Right ventricle myocardium superior (tissue), 1 donor: ENCODE measurements around the gene JMJD6. TPM values are rescaled to one million over a fixed set of nuclear protein-coding genes. Genes with fewer than 3 reads are reported as not detected.
"Not testable (repeated sequence)": the region's sequence is repeated elsewhere in the genome, so short reads cannot be mapped to it uniquely, and the experiment has no call there.

Experiments
- ATAC-seq: fragments of 200-7000 bp; cut with Tn5 transposase; one replicate; pipeline ENCODE4 v1.9.1; 2020; ENCODE audit warnings: mild to moderate bottlenecking; ENCODE audit not compliant: poor library complexity
- DNase-seq: peaks from one replicate; pipeline ENCODE4 v3.0.0-alpha.2; 2020
- intact Hi-C: fragments of 100-400 bp; cut with DNase I; formaldehyde crosslinking; loops from one replicate; pipeline ENCODE4 v1.11.2; 2022
- total RNA-seq: library from RNA; stranded (reverse); fragmentation: NEBNext Ultra II Directional; extraction: Animal tissue kit (Norgen Biotek cat#: 25700); gene quantifications from one replicate; pipeline ENCODE4 v1.2.1, GENCODE V29; 2021
- donor health status: DM: no; HTN: yes; CAD: no; lungs with severe emphysema.

The JMJD6 gene
- total RNA-seq, 1 donor from 2014 or later: 63.1 TPM

- no peak for DNase-seq
- intact Hi-C loops: no loop called here
These were observed 21.6 kb downstream of the JMJD6 start for GRCh38 chr17:76704805-76705204.

GRCh38 chr17:76702941-76703637 is 23.3 kb downstream of the JMJD6 start:
- no peak for ATAC-seq

More at GRCh38 chr17:76704805-76705204, 21.6 kb downstream of the JMJD6 start:
- ATAC-seq: no peak

GRCh38 chr17:76702076-76702475 is 24.3 kb downstream of the JMJD6 start:
- ATAC-seq (no peak), DNase-seq (no peak)
- intact Hi-C loops: no loop called here

More at GRCh38 chr17:76702941-76703637, 23.3 kb downstream of the JMJD6 start:
- peak; percentile 30 for DNase-seq
- intact Hi-C loops: no loop called here

- intact Hi-C loops: no loop called here
- DNase-seq: peak; percentile 33
- ATAC-seq: peak; percentile 1
These were observed 24.9 kb downstream of the JMJD6 start for GRCh38 chr17:76701471-76701967.

GRCh38 chr17:76700617-76701470 is 25.6 kb downstream of the JMJD6 start:
- ATAC-seq (peak; percentile 79), DNase-seq (peak; percentile 79)
- intact Hi-C loops: no loop called here

- ATAC-seq (peak; percentile 19), DNase-seq (no peak)
- intact Hi-C loops: no loop called here
These were observed 26.2 kb downstream of the JMJD6 start for GRCh38 chr17:76700270-76700616.

GRCh38 chr17:76698466-76698977 is 27.9 kb downstream of the JMJD6 start:
- DNase-seq, ATAC-seq, intact Hi-C loops: not testable (repeated sequence)

GRCh38 chr17:76697702-76698465 is 28.5 kb downstream of the JMJD6 start:
- ATAC-seq (peak; percentile 21), DNase-seq (peak; percentile 51)
- intact Hi-C loops: no loop called here

GRCh38 chr17:76696763-76697701 is 29.4 kb downstream of the JMJD6 start:
- DNase-seq (peak; percentile 72), ATAC-seq (peak; percentile 9)
- intact Hi-C loops: no loop called here

- ATAC-seq (no peak), DNase-seq (peak; percentile 40)
- intact Hi-C loops: no loop called here
These were observed 31.2 kb downstream of the JMJD6 start for GRCh38 chr17:76695059-76695831.

GRCh38 chr17:76691379-76692191 is 34.8 kb downstream of the JMJD6 start:
- intact Hi-C loops: no loop called here
- DNase-seq: peak; percentile 34
- no peak for ATAC-seq

GRCh38 chr17:76690596-76691280 is 35.7 kb downstream of the JMJD6 start:
- DNase-seq (peak; percentile 18), ATAC-seq (no peak)
- intact Hi-C loops: no loop called here

GRCh38 chr17:76689859-76690258 is 36.5 kb downstream of the JMJD6 start:
- DNase-seq (no peak), ATAC-seq (no peak)
- intact Hi-C loops: no loop called here

GRCh38 chr17:76688165-76688622 is 38.2 kb downstream of the JMJD6 start:
- peak; percentile 82 for DNase-seq
- peak; percentile 10 for ATAC-seq
- intact Hi-C loops: no loop called here

GRCh38 chr17:76687298-76688164 is 38.9 kb downstream of the JMJD6 start:
- peak; percentile 88 for DNase-seq
- ATAC-seq: peak; percentile 48
- intact Hi-C loops: no loop called here
